Calu3 (cell line): ENCODE data around the gene LRRTM2. TPM values are rescaled to one million over a fixed set of nuclear protein-coding genes. Genes with fewer than 3 reads are reported as not detected.

Experiments
- BruUV-seq: library from RNA; stranded (reverse); fragments of 400-500 nt; replicated peaks from 2 replicates; lab custom pipeline; 2021; lab: Mats Ljungman, UMichigan
- CTCF ChIA-PET: fragments of 300-600 bp; sonication (Branson Sonifier 250); formaldehyde crosslinking; loops from one replicate; lab custom pipeline; 2022; ENCODE audit warnings: antibody characterized with exemption; lab: Charles Lee
- DNase-seq: peaks from one replicate; pipeline ENCODE4 v3.0.0; 2022
- H3K27ac Mint-ChIP-seq: one replicate; pipeline ENCODE4 v1.8.0; 2022; ENCODE audit warnings: mixed read lengths; ENCODE audit not compliant: unreplicated experiment
- H3K27me3 Mint-ChIP-seq: one replicate; pipeline ENCODE4 v1.8.0; 2022; ENCODE audit warnings: mixed read lengths; ENCODE audit not compliant: unreplicated experiment
- H3K36me3 Mint-ChIP-seq: one replicate; pipeline ENCODE4 v1.8.0; 2022; ENCODE audit warnings: mild to moderate bottlenecking, moderate library complexity, mixed read lengths; ENCODE audit not compliant: insufficient read depth, unreplicated experiment
- H3K4me1 Mint-ChIP-seq: one replicate; pipeline ENCODE4 v1.8.0; 2022; ENCODE audit warnings: mild to moderate bottlenecking, low read depth, mixed read lengths; ENCODE audit not compliant: unreplicated experiment
- H3K4me3 Mint-ChIP-seq: one replicate; pipeline ENCODE4 v1.8.0; 2022; ENCODE audit warnings: mild to moderate bottlenecking, low read depth, moderate library complexity, mixed read lengths; ENCODE audit not compliant: unreplicated experiment
- H3K9me3 Mint-ChIP-seq: one replicate; pipeline ENCODE4 v1.8.0; 2022; ENCODE audit warnings: low read depth, mixed read lengths; ENCODE audit not compliant: unreplicated experiment
- intact Hi-C: fragments of 100-400 bp; cut with micrococcal nuclease; formaldehyde crosslinking; loops from one replicate; pipeline ENCODE4 v1.10.0; 2022; ENCODE audit not compliant: unreplicated experiment
- total RNA-seq: library from RNA; stranded (reverse); gene quantifications from 2 replicates; pipeline ENCODE4 v1.2.3, GENCODE V29; 2022
- TF ChIP-seq, protein P1 (sequence below): fragments of 200-600 bp; IDR thresholded peaks from one replicate; pipeline ENCODE4 v1.8.0; 2022; ENCODE audit warnings: antibody characterized with exemption; ENCODE audit not compliant: unreplicated experiment

The LRRTM2 gene
- total RNA-seq, 1 experiment from 2014 or later: not detected

- Mint-ChIP-seq H3K9me3 (no peaks in the 10 kb centered on the region), H3K4me1 (peaks cover 9% of the 10 kb centered on the region), H3K36me3 (peaks cover 49% of the 10 kb centered on the region), H3K27ac (no peak overlapping the region), H3K27me3 (no peaks in the 10 kb centered on the region), H3K4me3 (no peak overlapping the region)
- CTCF ChIA-PET: no interaction called here
- BruUV-seq: no TSS peak
- no peak for DNase-seq
- TF ChIP-seq, protein P1, sequence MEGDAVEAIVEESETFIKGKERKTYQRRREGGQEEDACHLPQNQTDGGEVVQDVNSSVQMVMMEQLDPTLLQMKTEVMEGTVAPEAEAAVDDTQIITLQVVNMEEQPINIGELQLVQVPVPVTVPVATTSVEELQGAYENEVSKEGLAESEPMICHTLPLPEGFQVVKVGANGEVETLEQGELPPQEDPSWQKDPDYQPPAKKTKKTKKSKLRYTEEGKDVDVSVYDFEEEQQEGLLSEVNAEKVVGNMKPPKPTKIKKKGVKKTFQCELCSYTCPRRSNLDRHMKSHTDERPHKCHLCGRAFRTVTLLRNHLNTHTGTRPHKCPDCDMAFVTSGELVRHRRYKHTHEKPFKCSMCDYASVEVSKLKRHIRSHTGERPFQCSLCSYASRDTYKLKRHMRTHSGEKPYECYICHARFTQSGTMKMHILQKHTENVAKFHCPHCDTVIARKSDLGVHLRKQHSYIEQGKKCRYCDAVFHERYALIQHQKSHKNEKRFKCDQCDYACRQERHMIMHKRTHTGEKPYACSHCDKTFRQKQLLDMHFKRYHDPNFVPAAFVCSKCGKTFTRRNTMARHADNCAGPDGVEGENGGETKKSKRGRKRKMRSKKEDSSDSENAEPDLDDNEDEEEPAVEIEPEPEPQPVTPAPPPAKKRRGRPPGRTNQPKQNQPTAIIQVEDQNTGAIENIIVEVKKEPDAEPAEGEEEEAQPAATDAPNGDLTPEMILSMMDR: no peak
- intact Hi-C loops: no loop called here
Observed at GRCh38 chr5:138820695-138821094, 54.4 kb downstream of the LRRTM2 start.

DNA sequence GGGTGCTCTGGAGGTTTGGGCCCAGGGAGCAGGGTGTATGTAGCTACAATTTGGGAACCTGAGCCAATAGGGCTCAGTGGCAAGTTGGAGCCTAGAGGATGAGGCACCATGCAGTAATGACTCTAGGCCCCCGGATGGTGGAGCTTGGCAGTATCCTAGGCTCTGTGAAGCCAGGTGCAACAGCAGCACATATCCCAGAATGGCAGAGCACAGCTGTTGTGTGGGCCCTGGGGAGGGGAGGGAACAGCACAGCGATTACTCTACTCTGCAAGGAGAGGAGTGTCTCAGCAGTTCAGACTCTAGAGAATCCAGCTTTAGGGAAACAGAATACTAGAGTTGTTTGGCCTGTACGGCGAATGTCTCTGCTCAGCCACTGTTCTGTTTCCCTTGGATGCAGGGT lies 56.1 kb downstream of the LRRTM2 start:
- intact Hi-C loops: no loop called here
- BruUV-seq: no TSS peak
- H3K36me3 Mint-ChIP-seq: peaks cover 51% of the 10 kb centered on the region
- CTCF ChIA-PET: interaction anchor here (0.5 kb wide), 1 partner anchor 455 kb away, joined by 3 read pairs; no protein-coding TSS in a partner anchor
- no peak for DNase-seq
- H3K27ac Mint-ChIP-seq: no peak overlapping the region
- no peaks in the 10 kb centered on the region for H3K9me3 Mint-ChIP-seq
- H3K27me3 Mint-ChIP-seq: no peaks in the 10 kb centered on the region
- H3K4me1 Mint-ChIP-seq: peaks cover 10% of the 10 kb centered on the region
- TF ChIP-seq, protein P1: no peak
- no peak overlapping the region for H3K4me3 Mint-ChIP-seq

Other genes starting within 250 kb of the LRRTM2 start
- gene CTNNA1, start 121.9 kb downstream of the LRRTM2 start, total RNA-seq: 623 and 734 TPM in 2 replicates